Central memory CD8-positive, alpha-beta T cell (primary cell): ENCODE data around the gene TEX19.
"Not testable (repeated sequence)": the region's sequence is repeated elsewhere in the genome, so short reads cannot be mapped to it uniquely, and the experiment has no call there.

Experiments used
- ATAC-seq: fragments of 150-1000 bp; cut with Tn5 transposase; replicated peaks from 2 replicates; pipeline ENCODE4 v1.10.0; 2022; ENCODE audit warnings: mild to moderate bottlenecking, moderate FRiP score, moderate number of reproducible peaks; ENCODE audit not compliant: poor library complexity, severe bottlenecking; ENCODE audit errors: extremely low read depth
- DNase-seq, 2 donors: peaks; one replicate each; pipeline ENCODE4 v3.0.0; 2021; ENCODE audit warnings: low spot score in 2 of 2
- H3K27ac Mint-ChIP-seq: one replicate; pipeline ENCODE4 v1.8.0; 2022; ENCODE audit warnings: low read depth, mild to moderate bottlenecking, moderate library complexity, mixed read lengths
- H3K27me3 Mint-ChIP-seq: one replicate; pipeline ENCODE4 v1.8.0; 2022; ENCODE audit warnings: mixed read lengths
- H3K36me3 Mint-ChIP-seq: one replicate; pipeline ENCODE4 v1.8.0; 2022; ENCODE audit warnings: mild to moderate bottlenecking, moderate library complexity, mixed read lengths; ENCODE audit not compliant: insufficient read depth
- H3K4me1 Mint-ChIP-seq: one replicate; pipeline ENCODE4 v1.8.0; 2022; ENCODE audit warnings: mixed read lengths
- H3K4me3 Mint-ChIP-seq: one replicate; pipeline ENCODE4 v1.8.0; 2022; ENCODE audit warnings: mild to moderate bottlenecking, moderate library complexity, mixed read lengths
- H3K9me3 Mint-ChIP-seq: one replicate; pipeline ENCODE4 v1.8.0; 2022; ENCODE audit warnings: mixed read lengths

Gene TEX19

GRCh38 chr17:82403662-82404660 lies 44.9 kb downstream of the TEX19 start:
- H3K27me3 Mint-ChIP-seq = no peaks in the 10 kb centered on the region
- H3K9me3 Mint-ChIP-seq = no peaks in the 10 kb centered on the region
- H3K36me3 Mint-ChIP-seq = peaks cover 20% of the 10 kb centered on the region
- ATAC-seq (no peak), DNase-seq (no peak)
- peaks cover 20% of the 10 kb centered on the region for H3K4me1 Mint-ChIP-seq
- no peak overlapping the region for H3K4me3 Mint-ChIP-seq
- no peak overlapping the region for H3K27ac Mint-ChIP-seq

- no peak for DNase-seq
- no peak for ATAC-seq
- H3K9me3 Mint-ChIP-seq = no peaks in the 10 kb centered on the region
- H3K27ac Mint-ChIP-seq = no peak overlapping the region
- peaks cover 20% of the 10 kb centered on the region for H3K4me1 Mint-ChIP-seq
- peaks cover 19% of the 10 kb centered on the region for H3K36me3 Mint-ChIP-seq
- H3K4me3 Mint-ChIP-seq = no peak overlapping the region
- H3K27me3 Mint-ChIP-seq = no peaks in the 10 kb centered on the region
Measured at GRCh38 chr17:82405051-82405450, 46.0 kb downstream of the TEX19 start.

- no peak overlapping the region for H3K4me3 Mint-ChIP-seq
Measured at GRCh38 chr17:82406131-82406671, 47.2 kb downstream of the TEX19 start.

GRCh38 chr17:82407255-82407654 lies 48.2 kb downstream of the TEX19 start:
- Mint-ChIP-seq H3K27me3 (no peaks in the 10 kb centered on the region), H3K27ac (no peak overlapping the region), H3K9me3 (no peaks in the 10 kb centered on the region), H3K4me1 (peaks cover 9% of the 10 kb centered on the region), H3K36me3 (peaks cover 15% of the 10 kb centered on the region), H3K4me3 (no peak overlapping the region)
- ATAC-seq (no peak), DNase-seq (no peak)

More at GRCh38 chr17:82406131-82406671, 47.2 kb downstream of the TEX19 start:
- Mint-ChIP-seq H3K9me3 (no peaks in the 10 kb centered on the region), H3K4me1 (peaks cover 14% of the 10 kb centered on the region), H3K27me3 (no peaks in the 10 kb centered on the region), H3K27ac (no peak overlapping the region), H3K36me3 (peaks cover 17% of the 10 kb centered on the region)
- ATAC-seq (no peak), DNase-seq (no peak)

- DNase-seq (no peak), ATAC-seq (no peak)
- H3K27me3 Mint-ChIP-seq = no peaks in the 10 kb centered on the region
- H3K36me3 Mint-ChIP-seq = peaks cover 10% of the 10 kb centered on the region
- H3K27ac Mint-ChIP-seq = no peak overlapping the region
- no peaks in the 10 kb centered on the region for H3K9me3 Mint-ChIP-seq
- peaks cover 9% of the 10 kb centered on the region for H3K4me1 Mint-ChIP-seq
- H3K4me3 Mint-ChIP-seq = no peak overlapping the region
Measured at GRCh38 chr17:82408288-82408937, 49.4 kb downstream of the TEX19 start.

GRCh38 chr17:82408938-82409318 lies 49.9 kb downstream of the TEX19 start:
- Mint-ChIP-seq H3K27me3 (no peaks in the 10 kb centered on the region), H3K36me3 (peaks cover 8% of the 10 kb centered on the region), H3K27ac (no peak overlapping the region), H3K4me3 (no peak overlapping the region), H3K9me3 (no peaks in the 10 kb centered on the region), H3K4me1 (peaks cover 9% of the 10 kb centered on the region)
- DNase-seq (no peak), ATAC-seq (no peak)

GRCh38 chr17:82410014-82410716 lies 51.1 kb downstream of the TEX19 start:
- DNase-seq = no peak
- Mint-ChIP-seq H3K4me1 (peaks cover 19% of the 10 kb centered on the region), H3K36me3 (peaks cover 8% of the 10 kb centered on the region), H3K27ac (no peak overlapping the region), H3K9me3 (no peaks in the 10 kb centered on the region), H3K27me3 (no peaks in the 10 kb centered on the region), H3K4me3 (no peak overlapping the region)
- no peak for ATAC-seq

GRCh38 chr17:82411396-82412053 lies 52.5 kb downstream of the TEX19 start:
- Mint-ChIP-seq H3K4me1 (peaks cover 26% of the 10 kb centered on the region), H3K27me3 (no peaks in the 10 kb centered on the region), H3K4me3 (no peak overlapping the region), H3K9me3 (no peaks in the 10 kb centered on the region), H3K36me3 (peaks cover 13% of the 10 kb centered on the region), H3K27ac (no peak overlapping the region)
- ATAC-seq (no peak), DNase-seq (no peak)

GRCh38 chr17:82412081-82412480 lies 53.0 kb downstream of the TEX19 start:
- H3K9me3 Mint-ChIP-seq, H3K27me3 Mint-ChIP-seq, ATAC-seq, H3K4me3 Mint-ChIP-seq, DNase-seq, H3K27ac Mint-ChIP-seq: not testable (repeated sequence)
- H3K36me3 Mint-ChIP-seq = peaks cover 13% of the 10 kb centered on the region
- H3K4me1 Mint-ChIP-seq = peaks cover 26% of the 10 kb centered on the region

GRCh38 chr17:82412535-82413520 lies 53.8 kb downstream of the TEX19 start:
- DNase-seq (no peak), ATAC-seq (no peak)
- H3K4me3 Mint-ChIP-seq = no peak overlapping the region
- no peaks in the 10 kb centered on the region for H3K9me3 Mint-ChIP-seq
- H3K4me1 Mint-ChIP-seq = peaks cover 26% of the 10 kb centered on the region
- no peaks in the 10 kb centered on the region for H3K27me3 Mint-ChIP-seq
- no peak overlapping the region for H3K27ac Mint-ChIP-seq
- peaks cover 10% of the 10 kb centered on the region for H3K36me3 Mint-ChIP-seq
